NT2/D1 (cell line): Measurements from ENCODE around the gene HOXB3.

ENCODE experiments used
- DNase-seq: peaks from one replicate; pipeline ENCODE4 v3.0.0-alpha.2; 2011; ENCODE audit warnings: low read depth, low spot score
- H3K27me3 ChIP-seq: 2 replicates; pipeline ENCODE4 v1.6.0; 2011; ENCODE audit warnings: mild to moderate bottlenecking; ENCODE audit not compliant: insufficient read length, insufficient read depth
- H3K36me3 ChIP-seq: 2 replicates; pipeline ENCODE4 v1.6.1; 2011; ENCODE audit warnings: mild to moderate bottlenecking, low read length, mixed read lengths; ENCODE audit not compliant: insufficient read depth, insufficient read length
- H3K4me1 ChIP-seq: 2 replicates; pipeline ENCODE4 v1.5.1; 2011; ENCODE audit not compliant: insufficient read depth, insufficient read length
- H3K4me3 ChIP-seq: 2 replicates; pipeline ENCODE4 v1.5.1; 2011; ENCODE audit warnings: low read depth; ENCODE audit not compliant: insufficient read length
- H3K9ac ChIP-seq: 2 replicates; pipeline ENCODE4 v1.6.0; 2011; ENCODE audit warnings: low read depth; ENCODE audit not compliant: insufficient read length
- H3K9me3 ChIP-seq: 2 replicates; pipeline ENCODE4 v1.5.1; 2011; ENCODE audit warnings: mild to moderate bottlenecking, low read length; ENCODE audit not compliant: insufficient read depth
- SUZ12 ChIP-seq: IDR thresholded peaks from 2 replicates; pipeline ENCODE4 v1.6.1; 2011; ENCODE audit not compliant: insufficient read length, insufficient read depth; ENCODE audit errors: extremely low read depth
- YY1 ChIP-seq: IDR thresholded peaks from 2 replicates; pipeline ENCODE4 v1.6.1; 2011; ENCODE audit not compliant: insufficient read length, insufficient read depth
- ZNF274 ChIP-seq: IDR thresholded peaks from 2 replicates; pipeline ENCODE4 v1.6.1; 2011; ENCODE audit warnings: mild to moderate bottlenecking, low read depth, low read length

The HOXB3 gene

GRCh38 chr17:48505788-48506187 is 84.3 kb downstream of the HOXB3 start:
- Histone ChIP-seq H3K9me3 (no peaks in the 10 kb centered on the region), H3K4me1 (peaks cover 10% of the 10 kb centered on the region), H3K9ac (no peak overlapping the region), H3K4me3 (no peak overlapping the region), H3K27me3 (peaks cover 28% of the 10 kb centered on the region), H3K36me3 (no peaks in the 10 kb centered on the region)
- no peak for DNase-seq
- TF ChIP-seq YY1 (no peak), ZNF274 (no peak), SUZ12 (no peak)

- no peak overlapping the region for H3K9ac ChIP-seq
- H3K27me3 ChIP-seq = peaks cover 33% of the 10 kb centered on the region
- no peaks in the 10 kb centered on the region for H3K9me3 ChIP-seq
- H3K4me3 ChIP-seq = no peak overlapping the region
- TF ChIP-seq SUZ12 = no peak
- no peak for TF ChIP-seq YY1
- peaks cover 10% of the 10 kb centered on the region for H3K4me1 ChIP-seq
- no peaks in the 10 kb centered on the region for H3K36me3 ChIP-seq
- no peak for DNase-seq
Observed at GRCh38 chr17:48504953-48505352, 85.1 kb downstream of the HOXB3 start.

- H3K27me3 ChIP-seq = peaks cover 33% of the 10 kb centered on the region
- no peak overlapping the region for H3K9ac ChIP-seq
- peaks cover 10% of the 10 kb centered on the region for H3K4me1 ChIP-seq
- no peaks in the 10 kb centered on the region for H3K9me3 ChIP-seq
- TF ChIP-seq ZNF274 = no peak
- no peak for TF ChIP-seq YY1
- TF ChIP-seq SUZ12 = no peak
- H3K4me3 ChIP-seq = no peak overlapping the region
- no peaks in the 10 kb centered on the region for H3K36me3 ChIP-seq
- no peak for DNase-seq
Observed at GRCh38 chr17:48503747-48504146, 86.3 kb downstream of the HOXB3 start.

GRCh38 chr17:48502901-48503300 is 87.1 kb downstream of the HOXB3 start:
- Histone ChIP-seq H3K9ac (no peak overlapping the region), H3K4me1 (peaks cover 10% of the 10 kb centered on the region), H3K9me3 (no peaks in the 10 kb centered on the region), H3K27me3 (peaks cover 37% of the 10 kb centered on the region), H3K36me3 (no peaks in the 10 kb centered on the region), H3K4me3 (no peak overlapping the region)
- no peak for DNase-seq
- TF ChIP-seq SUZ12 (no peak), ZNF274 (no peak), YY1 (no peak)

GRCh38 chr17:48502312-48502711 is 87.7 kb downstream of the HOXB3 start:
- TF ChIP-seq SUZ12 = no peak
- TF ChIP-seq YY1 = no peak
- no peak for TF ChIP-seq ZNF274
- no peaks in the 10 kb centered on the region for H3K36me3 ChIP-seq
- H3K27me3 ChIP-seq = peaks cover 38% of the 10 kb centered on the region
- H3K4me3 ChIP-seq = no peak overlapping the region
- no peak for DNase-seq
- no peak overlapping the region for H3K9ac ChIP-seq
- H3K4me1 ChIP-seq = peaks cover 10% of the 10 kb centered on the region
- no peaks in the 10 kb centered on the region for H3K9me3 ChIP-seq

GRCh38 chr17:48500435-48501426 is 89.3 kb downstream of the HOXB3 start:
- H3K36me3 ChIP-seq = no peaks in the 10 kb centered on the region
- TF ChIP-seq YY1 = no peak
- no peak for TF ChIP-seq ZNF274
- TF ChIP-seq SUZ12 = no peak
- H3K9ac ChIP-seq = no peak overlapping the region
- H3K4me1 ChIP-seq = peaks cover 5% of the 10 kb centered on the region
- no peak for DNase-seq
- no peaks in the 10 kb centered on the region for H3K9me3 ChIP-seq
- H3K4me3 ChIP-seq = no peak overlapping the region
- peaks cover 44% of the 10 kb centered on the region for H3K27me3 ChIP-seq

GRCh38 chr17:48499735-48500434 is 90.2 kb downstream of the HOXB3 start:
- Histone ChIP-seq H3K27me3 (peaks cover 50% of the 10 kb centered on the region), H3K9ac (no peak overlapping the region), H3K9me3 (no peaks in the 10 kb centered on the region), H3K4me3 (no peak overlapping the region), H3K36me3 (no peaks in the 10 kb centered on the region), H3K4me1 (peaks cover 5% of the 10 kb centered on the region)
- no peak for DNase-seq
- TF ChIP-seq YY1 = no peak
